K562 (cell line): ENCODE data around the gene KMT2E. TPM values are rescaled to one million over a fixed set of nuclear protein-coding genes. Genes with fewer than 3 reads are reported as not detected.

Experiments used
- ATAC-seq: fragments of 200-7000 bp; cut with Tn5 transposase; 3 replicates; pipeline ENCODE4 v1.9.1; 2020; ENCODE audit warnings: moderate library complexity
- BruUV-seq: library from RNA; stranded (reverse); fragments of 400-500 nt; replicated peaks from 2 replicates; lab custom pipeline; 2021; lab: Mats Ljungman, UMichigan
- CTCF ChIA-PET: fragments of 300-600 bp; formaldehyde crosslinking; extraction: SDS; loops from one replicate; lab custom pipeline; 2021; ENCODE audit warnings: low intra/inter-chr PET ratio; lab: Yijun Ruan, JAX
- POLR2A ChIA-PET: fragments of 300-600, 350-650 bp; sonication (Branson Sonifier 250); formaldehyde crosslinking; extraction: SDS; loops from one replicate; lab custom pipeline; 2021; ENCODE audit warnings: antibody characterized with exemption, inconsistent platforms; lab: Yijun Ruan, JAX
- DNase-seq, 4 experiments: peaks; one replicate each; pipeline versions ENCODE4 v3.0.0 to v3.0.0-alpha.2; 2011 to 2018; ENCODE audit warnings: low spot score in 3 of 4, mixed read lengths in 3 of 4; ENCODE audit errors: extremely low read depth in 1 of 4
- FAIRE-seq: peaks from 2 replicates; lab custom pipeline; 2011; peaks lifted over from hg19 to GRCh38; lab: Jason Lieb, UNC
- H2AFZ ChIP-seq: 2 replicates; pipeline ENCODE4 v1.6.0; 2011; ENCODE audit warnings: low read depth, low read length, control low read depth, inconsistent platforms
- H3K27ac ChIP-seq: fragments of 200-600 bp; 3 replicates; pipeline ENCODE4 v1.8.0; 2011; ENCODE audit warnings: low read depth, mild to moderate bottlenecking, control low read depth, inconsistent platforms, low read length, moderate library complexity, mixed read lengths; ENCODE audit errors: extremely low read depth
- H3K27me3 ChIP-seq, 2 experiments: fragments of 300-600 bp in 1 of 2; 2 replicates in 1 of 2; 3 replicates in 1 of 2; pipeline versions ENCODE4 v1.6.0 to v1.8.0; 2011; ENCODE audit warnings: inconsistent platforms in 2 of 2, low read length in 2 of 2, mild to moderate bottlenecking in 1 of 2, mixed read lengths in 1 of 2, moderate library complexity in 1 of 2; ENCODE audit not compliant: control insufficient read depth in 2 of 2, insufficient read depth in 2 of 2
- H3K36me3 ChIP-seq: fragments of 300-600 bp; 3 replicates; pipeline ENCODE4 v1.8.0; 2011; ENCODE audit warnings: mild to moderate bottlenecking, low read length, inconsistent platforms; ENCODE audit not compliant: control insufficient read depth, insufficient read depth
- H3K4me1 ChIP-seq, 2 experiments: fragments of 200-600 bp in 1 of 2; replicated peaks in 1 of 2; 2 replicates in 1 of 2; 3 replicates in 1 of 2; pipeline versions ENCODE4 v1.5.1 to v1.8.0; 2011; ENCODE audit warnings: inconsistent platforms in 2 of 2, low read length in 2 of 2, mild to moderate bottlenecking in 1 of 2, mixed read lengths in 1 of 2, moderate library complexity in 1 of 2; ENCODE audit not compliant: control insufficient read depth in 2 of 2, insufficient read depth in 2 of 2
- H3K4me2 ChIP-seq: 2 replicates; pipeline ENCODE4 v1.6.1; 2011; ENCODE audit warnings: low read length, control low read depth, inconsistent platforms, mixed read lengths; ENCODE audit not compliant: insufficient read depth
- H3K4me3 ChIP-seq: fragments of 200-600 bp; sonication (generic), shearing (Covaris generic); 2 replicates; pipeline ENCODE4 v1.5.1; 2016; ENCODE audit warnings: control low read depth, inconsistent platforms
- H3K79me2 ChIP-seq: fragments of 200-600 bp; 3 replicates; pipeline ENCODE4 v1.8.0; 2011; ENCODE audit warnings: low read length, inconsistent platforms; ENCODE audit not compliant: control insufficient read depth, insufficient read depth
- H3K9ac ChIP-seq, 2 experiments: 2 replicates each; pipeline versions ENCODE4 v1.6.0 to v1.6.1; 2011; ENCODE audit warnings: low read depth in 2 of 2, low read length in 2 of 2, control low read depth in 1 of 2, inconsistent platforms in 1 of 2, mild to moderate bottlenecking in 1 of 2, mixed read lengths in 1 of 2; ENCODE audit not compliant: insufficient read depth in 1 of 2
- H3K9me1 ChIP-seq: one replicate; pipeline ENCODE4 v1.6.0; 2011; ENCODE audit warnings: inconsistent platforms, mild to moderate bottlenecking, low read length, moderate library complexity; ENCODE audit not compliant: control insufficient read depth, insufficient read depth
- H3K9me3 ChIP-seq: replicated peaks from 2 replicates; pipeline ENCODE4 v1.5.1; 2011; ENCODE audit warnings: low read depth, low read length, inconsistent platforms; ENCODE audit not compliant: control insufficient read depth, insufficient read depth
- H4K20me1 ChIP-seq: replicated peaks from 2 replicates; pipeline ENCODE4 v1.6.1; 2011; ENCODE audit warnings: low read length, inconsistent platforms, mixed read lengths; ENCODE audit not compliant: control insufficient read depth, insufficient read depth
- CBFA2T3 ChIP-seq: fragments of 450-650 bp; IDR thresholded peaks from 2 replicates; pipeline ENCODE4 v1.6.1; 2017
- FOXA3 ChIP-seq, 2 experiments: fragments of 450-650 bp in 1 of 2; sonication (generic) in 1 of 2; formaldehyde crosslinking; IDR thresholded peaks in 1 of 2; conservative IDR thresholded peaks in 1 of 2; 2 replicates each; pipeline versions ENCODE4 v1.4.0 to v1.8.0; 2020 to 2022; ENCODE audit warnings: mild to moderate bottlenecking in 2 of 2, missing genetic modification reagents in 1 of 2
- GTF2F1 ChIP-seq: IDR thresholded peaks from 2 replicates; pipeline ENCODE4 v1.6.1; 2011; ENCODE audit warnings: low read depth, low read length, improper control_type of control experiment
- KDM1A ChIP-seq, 2 experiments: fragments of 450-650 bp; IDR thresholded peaks; 2 replicates each; pipeline ENCODE4 v1.6.1; 2016; ENCODE audit warnings: mild to moderate bottlenecking in 2 of 2
- MEIS2 ChIP-seq: fragments of 450-650 bp; IDR thresholded peaks from 2 replicates; pipeline ENCODE4 v1.6.1; 2014; ENCODE audit warnings: mild to moderate bottlenecking; ENCODE audit not compliant: partially characterized antibody
- MNT ChIP-seq, 2 experiments: fragments of 450-650 bp; conservative IDR thresholded peaks; 2 replicates each; pipeline ENCODE4 v1.6.1; 2017; ENCODE audit warnings: mild to moderate bottlenecking in 2 of 2, moderate library complexity in 2 of 2
- NELFE ChIP-seq: IDR thresholded peaks from 2 replicates; pipeline ENCODE4 v1.6.1; 2011; ENCODE audit warnings: mild to moderate bottlenecking; ENCODE audit not compliant: insufficient read depth, insufficient read length
- RCOR1 ChIP-seq, 2 experiments: IDR thresholded peaks; 2 replicates each; pipeline ENCODE4 v1.6.1; 2012; ENCODE audit warnings: low read depth in 2 of 2, low read length in 2 of 2, borderline replicate concordance in 1 of 2, improper control_type of control experiment in 1 of 2
- SMAD4 ChIP-seq: fragments of 250-450 bp; sonication (Bioruptor Pico); conservative IDR thresholded peaks from 2 replicates; pipeline ENCODE4 v1.8.0; 2021; ENCODE audit warnings: inconsistent platforms, mild to moderate bottlenecking, moderate library complexity
- TEAD4 ChIP-seq, 2 experiments: sonication (generic) in 1 of 2; formaldehyde crosslinking in 1 of 2; IDR thresholded peaks; 2 replicates each; pipeline versions ENCODE4 v1.6.1 to v1.8.0; 2012 to 2022; ENCODE audit warnings: borderline replicate concordance in 1 of 2, inconsistent platforms in 1 of 2, low read length in 1 of 2, mild to moderate bottlenecking in 1 of 2, missing genetic modification reagents in 1 of 2
- ZNF133 ChIP-seq: fragments of 250-450 bp; sonication (Bioruptor Pico); IDR thresholded peaks from 2 replicates; pipeline ENCODE4 v1.4.0; 2020; ENCODE audit warnings: mild to moderate bottlenecking
- ZNF134 ChIP-seq: fragments of 250-450 bp; sonication (Bioruptor Pico); conservative IDR thresholded peaks from 2 replicates; pipeline ENCODE4 v1.4.0; 2020
- WGBS: fragments of 100-300 bp; shearing (Covaris generic); methylation state at CpG from one replicate; pipeline ENCODE4 v1.1.6; 2016; ENCODE audit warnings: low coverage, mixed read lengths; ENCODE audit not compliant: insufficient coverage; ENCODE audit errors: missing lambda C conversion rate; 5-methylcytosine and 5-hydroxymethylcytosine counted together
- in situ Hi-C: fragments of 300-500 bp; cut with MboI; formaldehyde crosslinking; loops from 4 replicates; pipeline ENCODE4 v1.15.0; 2018; ENCODE audit warnings: inconsistent platforms, mixed read lengths
- intact Hi-C: fragments of 100-400 bp; cut with micrococcal nuclease; formaldehyde crosslinking; loops from 2 replicates; pipeline ENCODE4 v1.14.2; 2022
- polyA plus RNA-seq, 8 experiments: library from polyadenylated mRNA; depleted of rRNA in 4 of 8; stranded (reverse) in 5 of 8; unstranded in 3 of 8; fragments of >200 nt; fragmentation: Nextera tagmentation in 2 of 8; fragmentation: Illumina TruSeq in 1 of 8; extraction: Ambion mirVana in 2 of 8; extraction: Trizol in 1 of 8; gene quantifications; 2 replicates each; pipeline versions ENCODE4 v1.2.1 to v1.2.3, GENCODE V29; 2011 to 2014; ENCODE audit warnings: inconsistent platforms in 1 of 8, missing spikeins in 1 of 8
- total RNA-seq, 7 experiments: library from RNA; depleted of rRNA in 6 of 7; stranded (reverse); fragments of >200 nt in 6 of 7; fragmentation: Illumina TruSeq in 2 of 7; extraction: Trizol in 2 of 7; gene quantifications; 2 replicates each; pipeline versions ENCODE4 v1.2.1 to v1.2.3, GENCODE V29; 2011 to 2021; ENCODE audit warnings: low replicate concordance in 1 of 7
- TF ChIP-seq, protein P1 (sequence below): fragments of 450-650 bp; IDR thresholded peaks from 2 replicates; pipeline ENCODE4 v1.6.1; 2016; ENCODE audit warnings: low read depth, mild to moderate bottlenecking, moderate library complexity
- TF ChIP-seq, protein P2 (sequence below): fragments of 450-650 bp; IDR thresholded peaks from 2 replicates; pipeline ENCODE4 v1.6.1; 2016
- TF ChIP-seq, protein P3 (sequence below): sonication (generic); formaldehyde crosslinking; IDR thresholded peaks from 2 replicates; pipeline ENCODE4 v1.8.1; 2023; ENCODE audit warnings: mild to moderate bottlenecking, missing genetic modification reagents, moderate library complexity

Gene KMT2E
- total and polyA plus RNA-seq, 9 of the 15 experiments (the other 6 are each of a cell fraction or from before 2014, with no cell fraction given), result 8.9 to 55.3 (median 38.1) TPM

- in situ Hi-C loops, result no loop called here
Observed at GRCh38 chr7:105024734-105025133, 10.7 kb downstream of the KMT2E start.

More at GRCh38 chr7:105024734-105025133, 10.7 kb downstream of the KMT2E start:
- Histone ChIP-seq H4K20me1 (peaks cover 56% of the 10 kb centered on the region), H3K79me2 (peaks cover 99% of the 10 kb centered on the region), H3K9me3 (no peaks in the 10 kb centered on the region), H3K36me3 (peaks cover 6% of the 10 kb centered on the region; the same call in 1 of the 3 replicates), H3K4me1 (peaks cover 4 to 11% of the 10 kb centered on the region in 2 experiments; a peak in 2 of 5 replicates), H3K9me1 (no peaks in the 10 kb centered on the region), H3K27ac (no peak overlapping the region), H3K9ac (no peak overlapping the region), H3K27me3 (no peaks in the 10 kb centered on the region), H2AFZ (no peak overlapping the region), H3K4me3 (no peak overlapping the region), H3K4me2 (no peak overlapping the region)
- ChIA-PET POLR2A (interaction anchor here (1.3 to 6.6 kb wide), 4 partner anchors 9 to 13 kb away, joined by 3 to 144 read pairs (median 4); partner anchors contain the start of gene KMT2E), CTCF (no interaction called here)
- ATAC-seq, result peak; percentile 37
- TF ChIP-seq MEIS2 (peak; percentile 69), SMAD4 (CRISPR knock-in tag) (no peak), RCOR1 (IDR thresholded peaks at IDR 0.05; ENCODE audit: borderline replicate concordance in 1 of 2, low read depth in 2 of 2, low read length in 2 of 2) (peak in 1 of 2 experiments; percentile 63; a peak in 2 of 4 replicates), ZNF133 (CRISPR knock-in tag) (no peak), MNT (conservative IDR thresholded peaks at IDR 0.05) (0 out of 4 replicates have a peak, but pooled peaks of 1 of the 2 experiments have one; percentile 23), CBFA2T3 (peak; percentile 28), FOXA3 (CRISPR knock-in tag; conservative IDR thresholded peaks at IDR 0.05 in 1 of 2, IDR thresholded peaks at IDR 0.05 in 1 of 2) (peak in 1 of 2 experiments; percentile 58; a peak in 1 of 4 replicates), GTF2F1 (no peak), ZNF134 (CRISPR knock-in tag) (no peak), NELFE (no peak), KDM1A (IDR thresholded peaks at IDR 0.05) (peak; percentile 90 to 93), TEAD4 (IDR thresholded peaks at IDR 0.05; ENCODE audit: low read length) (0 out of 2 replicates have a peak, but pooled peaks have one; percentile 28), TEAD4 (CRISPR knock-in tag; IDR thresholded peaks at IDR 0.05; ENCODE audit: borderline replicate concordance) (no peak)
- TF ChIP-seq, protein P1, sequence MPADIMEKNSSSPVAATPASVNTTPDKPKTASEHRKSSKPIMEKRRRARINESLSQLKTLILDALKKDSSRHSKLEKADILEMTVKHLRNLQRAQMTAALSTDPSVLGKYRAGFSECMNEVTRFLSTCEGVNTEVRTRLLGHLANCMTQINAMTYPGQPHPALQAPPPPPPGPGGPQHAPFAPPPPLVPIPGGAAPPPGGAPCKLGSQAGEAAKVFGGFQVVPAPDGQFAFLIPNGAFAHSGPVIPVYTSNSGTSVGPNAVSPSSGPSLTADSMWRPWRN, result peak; percentile 20; the same call in 1 of the 2 replicates
- TF ChIP-seq, protein P2, sequence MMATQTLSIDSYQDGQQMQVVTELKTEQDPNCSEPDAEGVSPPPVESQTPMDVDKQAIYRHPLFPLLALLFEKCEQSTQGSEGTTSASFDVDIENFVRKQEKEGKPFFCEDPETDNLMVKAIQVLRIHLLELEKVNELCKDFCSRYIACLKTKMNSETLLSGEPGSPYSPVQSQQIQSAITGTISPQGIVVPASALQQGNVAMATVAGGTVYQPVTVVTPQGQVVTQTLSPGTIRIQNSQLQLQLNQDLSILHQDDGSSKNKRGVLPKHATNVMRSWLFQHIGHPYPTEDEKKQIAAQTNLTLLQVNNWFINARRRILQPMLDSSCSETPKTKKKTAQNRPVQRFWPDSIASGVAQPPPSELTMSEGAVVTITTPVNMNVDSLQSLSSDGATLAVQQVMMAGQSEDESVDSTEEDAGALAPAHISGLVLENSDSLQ, result peak; percentile 30; the same call in 1 of the 2 replicates
- TF ChIP-seq, protein P3, sequence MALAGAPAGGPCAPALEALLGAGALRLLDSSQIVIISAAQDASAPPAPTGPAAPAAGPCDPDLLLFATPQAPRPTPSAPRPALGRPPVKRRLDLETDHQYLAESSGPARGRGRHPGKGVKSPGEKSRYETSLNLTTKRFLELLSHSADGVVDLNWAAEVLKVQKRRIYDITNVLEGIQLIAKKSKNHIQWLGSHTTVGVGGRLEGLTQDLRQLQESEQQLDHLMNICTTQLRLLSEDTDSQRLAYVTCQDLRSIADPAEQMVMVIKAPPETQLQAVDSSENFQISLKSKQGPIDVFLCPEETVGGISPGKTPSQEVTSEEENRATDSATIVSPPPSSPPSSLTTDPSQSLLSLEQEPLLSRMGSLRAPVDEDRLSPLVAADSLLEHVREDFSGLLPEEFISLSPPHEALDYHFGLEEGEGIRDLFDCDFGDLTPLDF, result no peak
- 10% methylated on average over 1 of the region's 1 CpG for WGBS
- intact Hi-C loops, result no loop called here
- FAIRE-seq, result peak; percentile 48
- BruUV-seq, result no TSS peak
- DNase-seq, result no peak
